OCI-LY7 (cell line): ENCODE measurements around the gene TNS1. TPM values are rescaled to one million over a fixed set of nuclear protein-coding genes. Genes with fewer than 3 reads are reported as not detected.

Experiments
- BruUV-seq: library from RNA; stranded (reverse); fragments of 400-500 nt; replicated peaks from 2 replicates; lab custom pipeline; 2021; lab: Mats Ljungman, UMichigan
- CTCF ChIA-PET: fragments of 300-600 bp; sonication (Branson Sonifier 250); formaldehyde crosslinking; loops from one replicate; lab custom pipeline; 2022; ENCODE audit warnings: antibody characterized with exemption; ENCODE audit not compliant: unreplicated experiment; lab: Charles Lee
- POLR2A ChIA-PET: fragments of 300-600 bp; sonication (Branson Sonifier 250); formaldehyde crosslinking; loops from one replicate; lab custom pipeline; 2022; ENCODE audit warnings: antibody characterized with exemption; lab: Charles Lee
- DNase-seq: peaks from one replicate; pipeline ENCODE4 v3.0.0-alpha.2; 2015; ENCODE audit warnings: low spot score
- H2AFZ ChIP-seq: fragments of 200-600 bp; sonication (generic), shearing (Covaris generic); 2 replicates; pipeline ENCODE4 v1.6.1; 2014; ENCODE audit warnings: mild to moderate bottlenecking, antibody characterized with exemption, low read length, moderate library complexity
- H3K27ac ChIP-seq: fragments of 200-600 bp; sonication (generic); 2 replicates; pipeline ENCODE4 v1.5.1; 2014; ENCODE audit warnings: mixed run types, low read depth, mild to moderate bottlenecking, moderate library complexity, low read length, inconsistent platforms; ENCODE audit not compliant: poor library complexity, severe bottlenecking
- H3K36me3 ChIP-seq: fragments of 200-600 bp; sonication (generic); 2 replicates; pipeline ENCODE4 v1.6.1; 2014; ENCODE audit warnings: mild to moderate bottlenecking, antibody characterized with exemption, low read length, moderate library complexity, mixed read lengths; ENCODE audit not compliant: insufficient read depth
- H3K4me1 ChIP-seq: fragments of 200-600 bp; sonication (generic); 2 replicates; pipeline ENCODE4 v1.5.1; 2014; ENCODE audit warnings: mild to moderate bottlenecking, low read length; ENCODE audit not compliant: insufficient read depth, poor library complexity, severe bottlenecking
- H3K4me2 ChIP-seq: fragments of 200-600 bp; sonication (generic); 2 replicates; pipeline ENCODE4 v1.6.1; 2014; ENCODE audit warnings: mild to moderate bottlenecking, low read length
- H3K4me3 ChIP-seq: fragments of 200-600 bp; sonication (generic); 2 replicates; pipeline ENCODE4 v1.5.1; 2014; ENCODE audit warnings: mild to moderate bottlenecking, low read depth, low read length; ENCODE audit not compliant: poor library complexity, severe bottlenecking
- H3K79me2 ChIP-seq: fragments of 200-600 bp; sonication (generic); 2 replicates; pipeline ENCODE4 v1.6.1; 2016; ENCODE audit warnings: low read depth, mild to moderate bottlenecking, low read length, moderate library complexity, mixed read lengths; ENCODE audit not compliant: insufficient read depth
- H3K9me2 ChIP-seq: fragments of 200-600 bp; sonication (generic); 2 replicates; pipeline ENCODE4 v1.6.1; 2016; ENCODE audit warnings: mild to moderate bottlenecking, low read length, mixed read lengths; ENCODE audit not compliant: insufficient read depth
- H3K9me3 ChIP-seq: fragments of 200-600 bp; sonication (generic); 2 replicates; pipeline ENCODE4 v1.6.1; 2014; ENCODE audit warnings: mild to moderate bottlenecking, mixed run types, low read length, mixed read lengths
- H4K20me1 ChIP-seq: fragments of 200-600 bp; sonication (generic); 2 replicates; pipeline ENCODE4 v1.6.1; 2014; ENCODE audit warnings: mild to moderate bottlenecking, antibody characterized with exemption, low read length, moderate library complexity, mixed read lengths; ENCODE audit not compliant: insufficient read depth
- CTCF ChIP-seq: fragments of 200-600 bp; sonication (generic); conservative IDR thresholded peaks from 2 replicates; pipeline ENCODE4 v1.5.1; 2014; ENCODE audit warnings: mild to moderate bottlenecking, antibody characterized with exemption, low read length, moderate library complexity, mixed read lengths
- EZH2phosphoT487 ChIP-seq: fragments of 200-600 bp; sonication (generic); IDR thresholded peaks from 2 replicates; pipeline ENCODE4 v1.6.1; 2018; ENCODE audit warnings: low read depth, borderline replicate concordance, mild to moderate bottlenecking, mixed run types, antibody characterized with exemption, low read length, moderate library complexity, mixed read lengths
- intact Hi-C: fragments of 100-400 bp; cut with micrococcal nuclease; formaldehyde crosslinking; loops from one replicate; pipeline ENCODE4 v1.10.0; 2022; ENCODE audit not compliant: unreplicated experiment
- total RNA-seq, 2 experiments: library from RNA; depleted of rRNA in 1 of 2; stranded (reverse); fragments of >200 nt in 1 of 2; shearing (Covaris generic) in 1 of 2; gene quantifications; 2 replicates each; pipeline ENCODE4 v1.2.3, GENCODE V29; 2014 to 2022

The TNS1 gene
- total RNA-seq, 2 experiments from 2014 or later = not detected

DNA sequence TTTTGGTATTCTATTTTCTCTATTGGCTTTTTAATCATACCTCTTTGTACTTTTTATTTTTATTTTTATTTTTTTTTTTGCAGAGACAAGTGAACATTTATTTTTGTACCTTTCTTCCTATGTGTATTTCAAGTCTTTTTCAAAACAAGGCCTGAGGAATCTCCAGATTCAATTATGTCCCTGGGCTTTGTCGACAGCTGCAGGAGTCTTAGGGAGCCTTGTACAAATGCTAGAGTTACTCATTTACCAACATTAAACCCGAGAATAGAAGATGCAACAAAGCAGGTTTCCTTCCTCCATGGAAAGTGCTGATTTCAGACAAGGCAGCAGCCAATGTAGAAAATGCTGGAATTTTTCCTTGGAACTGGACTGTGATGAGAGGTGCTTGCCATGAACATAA lies 242.8 kb downstream of the TNS1 start:
- no TSS peak for BruUV-seq
- DNase-seq = no peak

GRCh38 chr2:217757108-217757463 lies 245.7 kb downstream of the TNS1 start:
- H3K9me3 ChIP-seq = peaks cover 7% of the 10 kb centered on the region; the same call in 1 of the 2 replicates
- no peaks in the 10 kb centered on the region for H3K4me1 ChIP-seq
- no peak overlapping the region for H3K4me2 ChIP-seq
- ChIA-PET CTCF (no interaction called here), POLR2A (no interaction called here)
- no TSS peak for BruUV-seq
- no peak overlapping the region for H3K27ac ChIP-seq
- intact Hi-C loops = no loop called here
- TF ChIP-seq CTCF (no peak), EZH2phosphoT487 (no peak)
- H4K20me1 ChIP-seq = no peaks in the 10 kb centered on the region
- no peaks in the 10 kb centered on the region for H3K36me3 ChIP-seq
- no peak overlapping the region for H2AFZ ChIP-seq
- no peaks in the 10 kb centered on the region for H3K9me2 ChIP-seq
- no peak overlapping the region for H3K4me3 ChIP-seq
- DNase-seq = no peak
- H3K79me2 ChIP-seq = no peaks in the 10 kb centered on the region

More for the DNA sequence above, 242.8 kb downstream of the TNS1 start:
- Histone ChIP-seq H3K4me2 (no peak overlapping the region), H2AFZ (no peak overlapping the region), H4K20me1 (no peaks in the 10 kb centered on the region), H3K4me3 (no peak overlapping the region), H3K9me2 (no peaks in the 10 kb centered on the region), H3K36me3 (no peaks in the 10 kb centered on the region), H3K27ac (no peak overlapping the region), H3K79me2 (no peaks in the 10 kb centered on the region), H3K9me3 (peaks cover 10% of the 10 kb centered on the region; the same call in 1 of the 2 replicates), H3K4me1 (no peaks in the 10 kb centered on the region)
- intact Hi-C loops = no loop called here
- TF ChIP-seq EZH2phosphoT487 (no peak), CTCF (no peak)
- ChIA-PET POLR2A (interaction anchor here (0.6 kb wide), 1 partner anchor 846 kb away, joined by 3 read pairs; no protein-coding TSS in a partner anchor), CTCF (no interaction called here)

- peak; percentile 34 for DNase-seq
- Histone ChIP-seq H3K79me2 (no peaks in the 10 kb centered on the region), H3K4me2 (no peak overlapping the region), H3K36me3 (no peaks in the 10 kb centered on the region), H3K9me3 (peaks cover 1% of the 10 kb centered on the region; the same call in 1 of the 2 replicates), H4K20me1 (no peaks in the 10 kb centered on the region), H3K4me1 (no peaks in the 10 kb centered on the region), H2AFZ (no peak overlapping the region), H3K27ac (no peak overlapping the region), H3K9me2 (no peaks in the 10 kb centered on the region), H3K4me3 (no peak overlapping the region)
- POLR2A ChIA-PET = no interaction called here
- no TSS peak for BruUV-seq
- TF ChIP-seq CTCF (peak; percentile 82), EZH2phosphoT487 (no peak)
- intact Hi-C loops = no loop called here
- CTCF ChIA-PET = interaction anchor here (0.6 kb wide), 1 partner anchor 1239 kb away, joined by 3 read pairs; no protein-coding TSS in a partner anchor
Measured at GRCh38 chr2:217756375-217757107, 246.3 kb downstream of the TNS1 start.
